HG03139 (cell line): ENCODE measurements around the gene SCGB1D2.
"Not testable (repeated sequence)": the region's sequence is repeated elsewhere in the genome, so short reads cannot be mapped to it uniquely, and the experiment has no call there.

ENCODE experiments used
- ATAC-seq: cut with Tn5 transposase; IDR thresholded peaks from one replicate; pipeline ENCODE4 v1.9.1; 2021; ENCODE audit not compliant: unreplicated experiment

Gene SCGB1D2

GRCh38 chr11:62242021-62242420 lies at the start of gene SCGB1D2:
SCGB1D2 (plus strand) TSS chr11:62242239; CDS start chr11:62242308, 69 bp downstream.
- no peak for ATAC-seq

GRCh38 chr11:62193952-62194351 lies 48.1 kb upstream of the SCGB1D2 start:
- ATAC-seq = no peak

- ATAC-seq = not testable (repeated sequence)
Measured at GRCh38 chr11:62195010-62195409, 47.0 kb upstream of the SCGB1D2 start.

- no peak for ATAC-seq
Measured at GRCh38 chr11:62195945-62196344, 46.1 kb upstream of the SCGB1D2 start.

- not testable (repeated sequence) for ATAC-seq
Measured at GRCh38 chr11:62197400-62197799, 44.6 kb upstream of the SCGB1D2 start.

GRCh38 chr11:62201376-62201775 lies 40.7 kb upstream of the SCGB1D2 start:
- ATAC-seq = no peak

- ATAC-seq = no peak
Measured at GRCh38 chr11:62202910-62203309, 39.1 kb upstream of the SCGB1D2 start.

GRCh38 chr11:62204430-62204829 lies 37.6 kb upstream of the SCGB1D2 start:
- ATAC-seq = no peak

GRCh38 chr11:62205441-62205840 lies 36.6 kb upstream of the SCGB1D2 start:
- ATAC-seq = no peak

GRCh38 chr11:62206276-62207066 lies 35.6 kb upstream of the SCGB1D2 start:
- ATAC-seq = not testable (repeated sequence)

GRCh38 chr11:62208785-62209144 lies 33.3 kb upstream of the SCGB1D2 start:
- no peak for ATAC-seq

GRCh38 chr11:62217191-62217748 lies 24.8 kb upstream of the SCGB1D2 start:
- no peak for ATAC-seq

- no peak for ATAC-seq
Measured at GRCh38 chr11:62221498-62221897, 20.5 kb upstream of the SCGB1D2 start.

- no peak for ATAC-seq
Measured at GRCh38 chr11:62223095-62223494, 18.9 kb upstream of the SCGB1D2 start.

- no peak for ATAC-seq
Measured at GRCh38 chr11:62233730-62234129, 8.3 kb upstream of the SCGB1D2 start.

- no peak for ATAC-seq
Measured at GRCh38 chr11:62236187-62236586, 5.9 kb upstream of the SCGB1D2 start.

GRCh38 chr11:62237499-62237898 lies 4.5 kb upstream of the SCGB1D2 start:
- no peak for ATAC-seq

GRCh38 chr11:62238151-62238550 lies 3.9 kb upstream of the SCGB1D2 start:
- ATAC-seq = no peak

GRCh38 chr11:62241095-62241494 lies 944 bp upstream of the SCGB1D2 start:
- no peak for ATAC-seq

GRCh38 chr11:62245271-62245753 lies 3.3 kb downstream of the SCGB1D2 start:
- ATAC-seq = no peak

- ATAC-seq = no peak
Measured at GRCh38 chr11:62251698-62252097, 9.7 kb downstream of the SCGB1D2 start.

GRCh38 chr11:62253999-62254542 lies 12.0 kb downstream of the SCGB1D2 start:
- ATAC-seq = no peak
